Thyroid gland (tissue), 4 donors: ENCODE measurements around the gene GRIFIN.

Source experiments
- CTCF ChIP-seq, 6 experiments: fragments of 200-600 bp in 3 of 6; fragments of 450-650 bp in 3 of 6; sonication (generic) in 3 of 6; IDR thresholded peaks; one replicate each; pipeline ENCODE4 v1.5.1; 2016 to 2019; ENCODE audit warnings: antibody characterized with exemption in 6 of 6, mild to moderate bottlenecking in 2 of 6, inconsistent platforms in 1 of 6, moderate library complexity in 1 of 6
- POLR2A ChIP-seq, 2 donors: fragments of 450-650 bp; IDR thresholded peaks; one replicate each; pipeline ENCODE4 v1.6.1; 2017; ENCODE audit warnings: antibody characterized with exemption in 2 of 2, mild to moderate bottlenecking in 2 of 2, moderate library complexity in 1 of 2

- TF ChIP-seq CTCF (IDR thresholded peaks at IDR 0.05) (no peak), POLR2A (IDR thresholded peaks at IDR 0.05) (no peak)
Measured at GRCh38 chr7:2496375-2496774, 20.2 kb upstream of the GRIFIN start.
